HCT116 (cell line): ENCODE measurements around the gene TMEM135.

Source experiments
- CEBPB ChIP-seq: IDR thresholded peaks from 2 replicates; pipeline ENCODE4 v1.6.1; 2012; ENCODE audit warnings: low read depth
- CTCF ChIP-seq, 3 experiments: fragments of 200-600 bp in 1 of 3; sonication (generic) in 1 of 3; IDR thresholded peaks in 2 of 3; conservative IDR thresholded peaks in 1 of 3; 2 replicates each; pipeline ENCODE4 v1.5.1; 2012 to 2017; ENCODE audit warnings: low read depth in 2 of 3, low read length in 2 of 3, antibody characterized with exemption in 1 of 3, borderline replicate concordance in 1 of 3, control low read depth in 1 of 3, mild to moderate bottlenecking in 1 of 3, mixed read lengths in 1 of 3, mixed run types in 1 of 3, moderate library complexity in 1 of 3; ENCODE audit not compliant: insufficient read depth in 1 of 3
- ELF1 ChIP-seq: IDR thresholded peaks from 2 replicates; pipeline ENCODE4 v1.6.1; 2012; ENCODE audit warnings: low read depth, borderline replicate concordance
- EZH2 ChIP-seq: fragments of 200-600 bp; sonication (generic); IDR thresholded peaks from 2 replicates; pipeline ENCODE4 v1.6.1; 2017; ENCODE audit warnings: antibody characterized with exemption, mixed run types
- POLR2A ChIP-seq: IDR thresholded peaks from 2 replicates; pipeline ENCODE4 v1.7.0; 2011; ENCODE audit warnings: borderline replicate concordance; ENCODE audit not compliant: insufficient read depth, insufficient read length; ENCODE audit errors: extremely low read depth
- POLR2AphosphoS5 ChIP-seq: IDR thresholded peaks from 2 replicates; pipeline ENCODE4 v1.6.1; 2011; ENCODE audit warnings: mild to moderate bottlenecking, low read depth, low read length, moderate library complexity
- REST ChIP-seq: IDR thresholded peaks from 2 replicates; pipeline ENCODE4 v1.6.1; 2012; ENCODE audit warnings: low read depth
- YY1 ChIP-seq: IDR thresholded peaks from 2 replicates; pipeline ENCODE4 v1.6.1; 2011; ENCODE audit warnings: low read length, low read depth, moderate library complexity, mild to moderate bottlenecking; ENCODE audit not compliant: insufficient replicate concordance; ENCODE audit errors: extremely low read depth

GRCh38 chr11:87061766-87062165 is 24.0 kb downstream of the TMEM135 start:
- TF ChIP-seq CTCF (IDR thresholded peaks at IDR 0.05 in 2 of 3, conservative IDR thresholded peaks at IDR 0.05 in 1 of 3; ENCODE audit: borderline replicate concordance in 1 of 3, insufficient read depth in 1 of 3, low read depth in 2 of 3, low read length in 2 of 3) = no peak
- TF ChIP-seq YY1 = no peak
- TF ChIP-seq POLR2AphosphoS5 = no peak
- no peak for TF ChIP-seq ELF1
- TF ChIP-seq POLR2A = no peak
- no peak for TF ChIP-seq REST
- no peak for TF ChIP-seq CEBPB
- TF ChIP-seq EZH2 = no peak
